ENCODE results near the gene UNC5A. TPM values are rescaled to one million over a fixed set of nuclear protein-coding genes. Genes with fewer than 3 reads are reported as not detected.

UNC5A gene
- total RNA-seq, 4 donors from 2014 or later: 0.48 TPM; not detected in 3

DNA sequence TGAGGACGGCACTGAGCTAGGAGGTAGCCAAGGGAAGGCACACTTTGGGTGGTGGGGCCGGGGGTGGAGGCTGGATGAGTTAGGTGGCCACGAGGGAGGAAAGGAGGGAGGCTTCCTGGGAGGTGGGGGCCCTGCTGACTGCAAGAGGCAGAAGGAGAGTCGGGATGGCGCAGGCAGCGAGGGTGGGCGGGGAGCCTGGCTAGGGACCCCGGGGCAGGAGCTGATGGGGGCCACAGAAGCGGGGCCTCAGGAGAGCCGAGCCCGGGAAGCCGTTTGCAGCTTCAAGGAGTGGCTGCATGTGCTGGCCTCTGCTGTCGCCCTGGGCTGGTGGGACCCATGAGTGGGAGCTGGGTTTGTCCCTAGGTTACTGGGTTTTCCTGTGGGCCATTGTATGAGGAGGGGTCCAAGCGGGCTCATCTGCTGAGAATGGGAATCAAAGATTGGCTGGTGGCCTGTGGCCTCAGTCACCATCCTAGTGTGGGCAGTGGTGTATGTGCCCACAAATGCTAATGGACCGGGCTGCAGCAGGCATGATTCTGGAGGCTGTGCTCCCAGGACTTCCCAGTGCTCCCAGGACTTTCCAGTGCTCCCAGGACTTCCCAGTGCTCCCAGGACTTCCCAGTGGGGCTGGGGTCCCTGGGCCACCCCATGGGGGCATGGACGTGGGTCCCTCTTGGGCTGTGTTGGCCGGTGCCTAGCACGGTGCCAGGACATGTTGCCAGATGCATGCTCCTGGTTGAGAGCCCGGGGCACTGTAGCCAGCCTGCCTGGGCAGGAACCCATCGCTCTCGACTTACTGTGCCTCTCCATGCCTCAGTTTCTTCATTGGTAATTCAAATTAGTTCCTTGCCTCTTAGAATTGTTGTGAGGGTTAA, 40.2 kb downstream of the UNC5A start:
- Histone ChIP-seq H3K36me3 (no peaks in the 10 kb centered on the region), H3K27ac (no peak overlapping the region), H3K4me3 (no peak overlapping the region), H3K4me1 (no peaks in the 10 kb centered on the region), H3K9me3 (no peaks in the 10 kb centered on the region), H3K27me3 (peaks cover 0 to 3% of the 10 kb centered on the region in 2 donors)
- TF ChIP-seq, protein P1, sequence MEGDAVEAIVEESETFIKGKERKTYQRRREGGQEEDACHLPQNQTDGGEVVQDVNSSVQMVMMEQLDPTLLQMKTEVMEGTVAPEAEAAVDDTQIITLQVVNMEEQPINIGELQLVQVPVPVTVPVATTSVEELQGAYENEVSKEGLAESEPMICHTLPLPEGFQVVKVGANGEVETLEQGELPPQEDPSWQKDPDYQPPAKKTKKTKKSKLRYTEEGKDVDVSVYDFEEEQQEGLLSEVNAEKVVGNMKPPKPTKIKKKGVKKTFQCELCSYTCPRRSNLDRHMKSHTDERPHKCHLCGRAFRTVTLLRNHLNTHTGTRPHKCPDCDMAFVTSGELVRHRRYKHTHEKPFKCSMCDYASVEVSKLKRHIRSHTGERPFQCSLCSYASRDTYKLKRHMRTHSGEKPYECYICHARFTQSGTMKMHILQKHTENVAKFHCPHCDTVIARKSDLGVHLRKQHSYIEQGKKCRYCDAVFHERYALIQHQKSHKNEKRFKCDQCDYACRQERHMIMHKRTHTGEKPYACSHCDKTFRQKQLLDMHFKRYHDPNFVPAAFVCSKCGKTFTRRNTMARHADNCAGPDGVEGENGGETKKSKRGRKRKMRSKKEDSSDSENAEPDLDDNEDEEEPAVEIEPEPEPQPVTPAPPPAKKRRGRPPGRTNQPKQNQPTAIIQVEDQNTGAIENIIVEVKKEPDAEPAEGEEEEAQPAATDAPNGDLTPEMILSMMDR (IDR thresholded peaks at IDR 0.05): no peak
- no peak for TF ChIP-seq POLR2A (IDR thresholded peaks at IDR 0.05)
- intact Hi-C loops (cut with DNase I; ENCODE audit: low total_unique reads): no loop called here
- no peak for DNase-seq

DNA sequence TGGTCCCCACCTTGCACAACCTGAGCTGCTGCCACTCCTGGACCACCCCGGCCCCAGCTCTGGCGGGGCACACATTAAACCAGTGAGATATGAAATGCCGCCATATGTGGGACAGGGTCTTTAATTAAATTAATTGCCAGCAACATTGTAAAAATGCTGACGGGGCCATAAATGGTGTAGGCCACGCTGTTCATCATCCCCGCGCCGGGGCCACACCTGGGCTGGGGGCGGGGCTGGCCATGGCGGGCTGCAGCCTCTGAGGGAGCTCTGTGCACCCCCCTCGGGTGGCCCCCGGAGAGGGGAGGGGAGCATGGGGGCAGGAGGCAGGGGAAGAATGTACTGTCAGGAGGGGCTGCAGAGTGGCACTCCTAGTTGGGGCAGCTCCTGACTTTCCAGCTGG, 41.0 kb downstream of the UNC5A start:
- H3K9me3 ChIP-seq: no peaks in the 10 kb centered on the region
- no peak overlapping the region for H3K4me3 ChIP-seq
- H3K27me3 ChIP-seq: peaks cover 0 to 3% of the 10 kb centered on the region in 2 donors
- H3K27ac ChIP-seq: no peak overlapping the region
- H3K36me3 ChIP-seq: no peaks in the 10 kb centered on the region
- TF ChIP-seq, protein P1 (IDR thresholded peaks at IDR 0.05): no peak
- no peak for TF ChIP-seq POLR2A (IDR thresholded peaks at IDR 0.05)
- no peak for DNase-seq
- intact Hi-C loops (cut with DNase I; ENCODE audit: low total_unique reads): no loop called here
- no peaks in the 10 kb centered on the region for H3K4me1 ChIP-seq

DNA sequence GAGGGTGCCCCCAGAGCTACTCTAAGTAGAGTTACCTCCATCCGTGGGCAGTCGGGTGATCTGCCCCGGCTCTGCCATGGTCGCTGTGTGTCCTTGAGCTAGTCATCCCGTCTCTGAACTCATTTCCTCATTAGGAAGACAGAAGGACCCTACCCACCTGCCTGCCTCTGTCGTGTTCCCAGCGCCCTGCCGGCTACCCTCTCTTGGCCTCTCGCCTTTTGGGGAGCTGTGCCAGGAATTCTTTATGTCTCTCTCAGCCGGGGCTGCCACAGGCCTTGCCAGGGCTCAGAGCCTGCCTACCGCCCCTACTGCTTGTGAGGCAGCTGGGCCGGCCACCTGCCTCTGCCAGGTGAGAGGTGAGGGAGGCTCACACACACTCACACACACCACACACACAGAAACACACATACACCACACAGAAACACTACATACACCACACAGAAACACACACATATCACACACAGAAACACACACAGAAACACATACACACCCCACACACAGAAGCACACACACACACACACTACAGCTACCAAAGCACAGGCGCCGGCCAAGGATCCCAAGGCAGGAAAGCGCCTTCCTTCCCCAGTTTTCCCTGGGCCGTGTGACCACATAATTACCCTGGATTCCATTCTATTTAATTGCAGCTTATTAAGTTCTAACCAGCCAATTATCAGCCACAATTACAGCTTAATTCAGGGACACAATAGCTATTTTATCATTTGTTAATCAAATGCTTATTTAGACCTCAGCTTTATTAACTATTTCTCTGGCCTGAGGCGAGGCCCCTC, 41.7 kb downstream of the UNC5A start:
- DNase-seq: no peak
- Histone ChIP-seq H3K4me3 (no peak overlapping the region), H3K27me3 (peaks cover 0 to 3% of the 10 kb centered on the region in 2 donors), H3K9me3 (no peaks in the 10 kb centered on the region), H3K36me3 (no peaks in the 10 kb centered on the region), H3K27ac (no peak overlapping the region), H3K4me1 (no peaks in the 10 kb centered on the region)
- no peak for TF ChIP-seq POLR2A (IDR thresholded peaks at IDR 0.05)
- TF ChIP-seq, protein P1 (IDR thresholded peaks at IDR 0.05): no peak
- intact Hi-C loops (cut with DNase I; ENCODE audit: low total_unique reads): no loop called here

DNA sequence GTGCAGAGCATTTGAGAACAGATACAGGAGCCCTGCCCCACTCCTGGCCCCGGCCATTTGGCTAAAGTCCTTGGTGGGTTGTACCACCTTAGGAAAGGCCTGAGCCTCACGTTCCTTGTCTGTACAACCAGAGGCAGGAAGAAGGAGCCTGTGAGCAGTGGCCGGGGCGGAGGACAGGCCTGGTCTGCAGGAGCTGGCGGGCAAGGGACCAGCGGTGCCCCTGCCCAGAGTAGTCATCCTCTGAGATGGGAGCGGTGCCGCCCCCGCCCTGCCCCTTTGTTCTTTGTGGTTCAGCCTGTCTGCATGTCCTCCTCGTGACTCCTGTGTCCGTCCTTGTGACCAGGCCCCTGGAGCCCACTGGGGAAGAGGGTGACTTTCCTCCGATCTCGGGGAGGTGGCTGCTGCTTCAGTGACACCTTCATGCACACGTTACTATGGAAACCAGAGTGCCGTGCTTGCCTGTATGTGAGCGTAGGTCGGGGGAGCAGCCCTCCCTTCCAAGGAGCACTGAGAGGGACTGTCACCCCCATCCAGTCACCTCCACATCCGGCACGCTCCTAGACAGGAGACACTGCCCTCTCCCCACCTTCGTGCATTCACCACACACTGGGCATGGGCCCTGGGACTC, 42.9 kb downstream of the UNC5A start:
- H3K36me3 ChIP-seq: no peaks in the 10 kb centered on the region
- no peaks in the 10 kb centered on the region for H3K4me1 ChIP-seq
- H3K4me3 ChIP-seq: no peak overlapping the region
- TF ChIP-seq, protein P1 (IDR thresholded peaks at IDR 0.05): no peak
- TF ChIP-seq POLR2A (IDR thresholded peaks at IDR 0.05): no peak
- H3K9me3 ChIP-seq: no peaks in the 10 kb centered on the region
- no peak for DNase-seq
- H3K27ac ChIP-seq: no peak overlapping the region
- H3K27me3 ChIP-seq: peaks cover 0 to 3% of the 10 kb centered on the region in 2 donors
- intact Hi-C loops (cut with DNase I; ENCODE audit: low total_unique reads): no loop called here

All from uterus (tissue), 4 donors.